ENCODE measurements around the gene CDC14A.
A peak's percentile ranks its signal among the peaks of the same experiment; 100 is the strongest.

The CDC14A gene

GRCh38 chr1:100457683-100458082 lies 105.4 kb downstream of the CDC14A start:
- Mint-ChIP-seq H3K27ac (no peak overlapping the region), H3K4me3 (no peak overlapping the region), H3K9me3 (no peaks in the 10 kb centered on the region), H3K27me3 (ENCODE audit: low read depth) (no peaks in the 10 kb centered on the region), H3K36me3 (ENCODE audit: low read depth) (no peaks in the 10 kb centered on the region), H3K4me1 (peaks cover 34% of the 10 kb centered on the region)
- no peak for TF ChIP-seq CTCF (IDR thresholded peaks at IDR 0.05; ENCODE audit: unreplicated experiment in 3 of 3)

DNA sequence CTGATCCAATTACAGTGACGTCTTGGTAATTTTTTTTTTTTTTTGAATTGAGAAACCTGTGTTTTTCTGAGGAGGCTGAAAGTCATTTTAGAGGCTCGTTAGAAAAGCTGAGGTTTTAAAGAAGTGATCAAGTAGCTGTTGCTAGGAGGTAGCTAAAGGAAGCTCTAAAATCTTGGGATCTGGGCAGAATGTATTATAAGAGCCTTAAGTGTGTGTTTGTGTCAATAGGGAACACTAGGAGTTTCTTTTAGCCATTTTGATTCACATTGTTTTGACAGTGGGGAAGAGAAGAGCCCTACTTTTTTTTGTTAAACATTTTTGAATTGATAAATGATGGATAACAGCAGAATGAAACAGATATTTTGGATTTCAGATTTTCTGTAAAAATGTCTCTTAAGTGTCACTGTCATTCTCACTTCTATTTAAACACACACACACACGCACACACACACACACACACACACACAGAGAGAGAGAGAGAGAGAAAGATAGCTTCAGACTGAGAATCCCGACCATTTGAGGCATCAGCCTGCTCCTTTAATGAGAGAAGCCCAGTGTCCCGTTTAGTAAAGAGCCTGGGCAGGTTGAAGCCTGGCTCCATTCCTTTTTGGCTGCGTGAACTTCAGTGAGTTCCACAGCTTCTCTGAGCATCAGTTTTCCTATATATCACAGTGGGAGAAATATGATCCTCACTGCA lies 106.5 kb downstream of the CDC14A start:
- Mint-ChIP-seq H3K27me3 (ENCODE audit: low read depth) (no peaks in the 10 kb centered on the region), H3K4me1 (peaks cover 45% of the 10 kb centered on the region), H3K9me3 (no peaks in the 10 kb centered on the region), H3K27ac (peak overlapping the region in 2 of 3 experiments; percentile 39 to 72), H3K36me3 (ENCODE audit: low read depth) (peaks cover 5% of the 10 kb centered on the region), H3K4me3 (no peak overlapping the region)
- TF ChIP-seq CTCF (IDR thresholded peaks at IDR 0.05; ENCODE audit: unreplicated experiment in 3 of 3): no peak

GRCh38 chr1:100459358-100460114 lies 107.2 kb downstream of the CDC14A start:
- Mint-ChIP-seq H3K4me1 (peaks cover 48% of the 10 kb centered on the region), H3K27me3 (ENCODE audit: low read depth) (no peaks in the 10 kb centered on the region), H3K36me3 (ENCODE audit: low read depth) (peaks cover 11% of the 10 kb centered on the region), H3K4me3 (no peak overlapping the region), H3K9me3 (no peaks in the 10 kb centered on the region), H3K27ac (peak overlapping the region; percentile 68 to 78 (median 72))
- TF ChIP-seq CTCF (IDR thresholded peaks at IDR 0.05; ENCODE audit: unreplicated experiment in 3 of 3): peak; percentile 78 to 90 (median 80)

DNA sequence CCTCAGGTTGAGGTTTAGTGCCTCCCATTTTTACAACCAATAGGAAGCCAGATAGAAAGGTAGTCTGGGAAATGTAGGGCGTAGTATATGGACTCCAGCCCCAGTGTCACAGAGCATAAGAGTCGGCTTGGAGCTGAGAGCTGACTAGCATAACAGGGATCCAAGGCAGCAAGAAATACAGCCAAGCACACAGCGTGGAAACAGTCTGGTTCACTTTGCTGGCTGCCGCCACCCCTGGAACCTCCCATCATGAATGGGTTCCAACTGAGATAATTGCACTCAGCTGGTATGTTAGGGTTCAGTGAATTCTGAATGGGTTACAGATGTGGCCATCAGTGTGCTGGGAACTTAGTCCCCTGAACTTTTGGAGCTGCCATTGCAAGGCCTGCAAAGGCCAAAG lies 108.9 kb downstream of the CDC14A start:
- Mint-ChIP-seq H3K4me1 (peaks cover 48% of the 10 kb centered on the region), H3K27me3 (ENCODE audit: low read depth) (no peaks in the 10 kb centered on the region), H3K4me3 (no peak overlapping the region), H3K36me3 (ENCODE audit: low read depth) (peaks cover 15% of the 10 kb centered on the region), H3K9me3 (no peaks in the 10 kb centered on the region), H3K27ac (peak overlapping the region; percentile 28 to 82 (median 68))
- TF ChIP-seq CTCF (IDR thresholded peaks at IDR 0.05; ENCODE audit: unreplicated experiment in 3 of 3): no peak

- no peak for TF ChIP-seq CTCF (IDR thresholded peaks at IDR 0.05; ENCODE audit: unreplicated experiment in 3 of 3)
- Mint-ChIP-seq H3K27ac (peak overlapping the region; percentile 54 to 73 (median 71)), H3K9me3 (no peaks in the 10 kb centered on the region), H3K4me3 (no peak overlapping the region), H3K27me3 (ENCODE audit: low read depth) (no peaks in the 10 kb centered on the region), H3K4me1 (peaks cover 48% of the 10 kb centered on the region), H3K36me3 (ENCODE audit: low read depth) (peaks cover 23% of the 10 kb centered on the region)
Observed at GRCh38 chr1:100462326-100463025, 110.2 kb downstream of the CDC14A start.

All from nephron (organoid).